Esophagus muscularis mucosa (tissue), 4 donors: ENCODE measurements around the gene ANKS1B. TPM values are rescaled to one million over a fixed set of nuclear protein-coding genes. Genes with fewer than 3 reads are reported as not detected.
"Not testable (repeated sequence)": the region's sequence is repeated elsewhere in the genome, so short reads cannot be mapped to it uniquely, and the experiment has no call there.

Experiments used
- DNase-seq: peaks from one replicate; pipeline ENCODE4 v3.0.0-alpha.2; 2017; ENCODE audit errors: extremely low spot score
- H3K27ac ChIP-seq, 4 donors: fragments of 200-600 bp; sonication (generic); replicated peaks in 1 of 4; 1 replicate in 3 of 4; 2 replicates in 1 of 4; pipeline ENCODE4 v1.5.1; 2016 to 2019; ENCODE audit warnings: mild to moderate bottlenecking in 1 of 4
- H3K27me3 ChIP-seq, 4 donors: fragments of 200-600 bp; sonication (generic); one replicate each; pipeline versions ENCODE4 v1.5.1 to v1.6.0; 2016 to 2019
- H3K36me3 ChIP-seq, 4 donors: fragments of 200-600 bp; sonication (generic); one replicate each; pipeline ENCODE4 v1.5.1; 2016 to 2019
- H3K4me1 ChIP-seq, 4 donors: fragments of 200-600 bp; sonication (generic); one replicate each; pipeline ENCODE4 v1.5.1; 2016 to 2019
- H3K4me3 ChIP-seq, 4 donors: fragments of 200-600 bp; sonication (generic); 1 replicate in 2 of 4; 2 replicates in 2 of 4; pipeline ENCODE4 v1.5.1; 2016 to 2019; ENCODE audit warnings: mild to moderate bottlenecking in 4 of 4, moderate library complexity in 1 of 4
- H3K9me3 ChIP-seq, 4 donors: fragments of 200-600 bp; sonication (generic); 1 replicate in 3 of 4; 2 replicates in 1 of 4; pipeline ENCODE4 v1.5.1; 2016 to 2019
- CTCF ChIP-seq, 3 experiments: fragments of 200-600 bp in 2 of 3; fragments of 450-650 bp in 1 of 3; sonication (generic) in 2 of 3; IDR thresholded peaks; one replicate each; pipeline ENCODE4 v1.5.1; 2017 to 2019; ENCODE audit warnings: antibody characterized with exemption in 3 of 3, mild to moderate bottlenecking in 2 of 3, moderate library complexity in 1 of 3
- EP300 ChIP-seq: sonication (generic); formaldehyde crosslinking; IDR thresholded peaks from one replicate; pipeline ENCODE4 v1.6.1; 2017; ENCODE audit warnings: antibody characterized with exemption
- POLR2A ChIP-seq: fragments of 450-650 bp; IDR thresholded peaks from one replicate; pipeline ENCODE4 v1.6.1; 2017; ENCODE audit warnings: antibody characterized with exemption, moderate library complexity, mild to moderate bottlenecking, low read depth
- POLR2AphosphoS5 ChIP-seq, 2 donors: sonication (generic); formaldehyde crosslinking; IDR thresholded peaks; one replicate each; pipeline ENCODE4 v1.6.1; 2017; ENCODE audit warnings: antibody characterized with exemption in 2 of 2
- WGBS: methylation state at CpG from one replicate; pipeline ENCODE4 v1.1.5; 2018; 5-methylcytosine and 5-hydroxymethylcytosine counted together
- intact Hi-C: fragments of 100-400 bp; cut with DNase I; formaldehyde crosslinking; loops from one replicate; pipeline ENCODE4 v1.15.1; 2023
- total RNA-seq, 4 donors: library from RNA; depleted of rRNA; stranded (reverse); fragments of >200 nt; gene quantifications; one replicate each; pipeline versions ENCODE4 v1.1.0 to v1.2.1, GENCODE V29; 2016

The ANKS1B gene
- total RNA-seq, 4 donors from 2014 or later, result 20.4 to 28.7 (median 21.6) TPM

- Histone ChIP-seq H3K4me3 (no peak overlapping the region), H3K9me3 (no peaks in the 10 kb centered on the region), H3K27ac (no peak overlapping the region), H3K36me3 (no peaks in the 10 kb centered on the region), H3K4me1 (peaks cover 0 to 8% (median 4%) of the 10 kb centered on the region in 4 donors), H3K27me3 (no peaks in the 10 kb centered on the region)
- 61% methylated on average over 7 of the region's 7 CpGs for WGBS
- no peak for DNase-seq
- intact Hi-C loops, result no loop called here
- peak in 1 of 3 experiments; percentile 25 for TF ChIP-seq CTCF (IDR thresholded peaks at IDR 0.05)
- TF ChIP-seq EP300, result no peak
These were observed 1146.5 kb downstream of the ANKS1B start for GRCh38 chr12:98838231-98838647.

- intact Hi-C loops, result not testable (repeated sequence)
These were observed 1147.5 kb downstream of the ANKS1B start for GRCh38 chr12:98837134-98837752.

GRCh38 chr12:98830657-98831056 lies 1154.1 kb downstream of the ANKS1B start:
- intact Hi-C loops, result no loop called here
- WGBS, result 93% methylated on average over 7 of the region's 7 CpGs
- Histone ChIP-seq H3K9me3 (no peaks in the 10 kb centered on the region), H3K27me3 (no peaks in the 10 kb centered on the region), H3K4me1 (no peaks in the 10 kb centered on the region), H3K36me3 (no peaks in the 10 kb centered on the region), H3K4me3 (no peak overlapping the region), H3K27ac (no peak overlapping the region)
- no peak for TF ChIP-seq POLR2AphosphoS5 (IDR thresholded peaks at IDR 0.05)
- no peak for TF ChIP-seq POLR2A
- TF ChIP-seq CTCF (IDR thresholded peaks at IDR 0.05), result no peak
- no peak for TF ChIP-seq EP300
- DNase-seq, result no peak

More at GRCh38 chr12:98837134-98837752, 1147.5 kb downstream of the ANKS1B start:
- not testable (repeated sequence) for H3K4me1 ChIP-seq, H3K27ac ChIP-seq, DNase-seq, H3K36me3 ChIP-seq, H3K27me3 ChIP-seq, H3K4me3 ChIP-seq, H3K9me3 ChIP-seq
- 83% methylated on average over 12 of the region's 12 CpGs for WGBS

- DNase-seq, result no peak
- TF ChIP-seq EP300 (no peak), POLR2AphosphoS5 (IDR thresholded peaks at IDR 0.05) (no peak), CTCF (IDR thresholded peaks at IDR 0.05) (no peak), POLR2A (no peak)
- Histone ChIP-seq H3K9me3 (no peaks in the 10 kb centered on the region), H3K36me3 (no peaks in the 10 kb centered on the region), H3K27me3 (no peaks in the 10 kb centered on the region), H3K4me3 (no peak overlapping the region), H3K4me1 (no peaks in the 10 kb centered on the region), H3K27ac (no peak overlapping the region)
- 83% methylated on average over 8 of the region's 8 CpGs for WGBS
- intact Hi-C loops, result no loop called here
These were observed 1155.7 kb downstream of the ANKS1B start for GRCh38 chr12:98828802-98829600.

- no peak for TF ChIP-seq POLR2A
- TF ChIP-seq POLR2AphosphoS5 (IDR thresholded peaks at IDR 0.05), result no peak
- TF ChIP-seq CTCF (IDR thresholded peaks at IDR 0.05), result no peak
- no peak for TF ChIP-seq EP300
- Histone ChIP-seq H3K9me3 (no peaks in the 10 kb centered on the region), H3K36me3 (no peaks in the 10 kb centered on the region), H3K4me1 (peaks cover 0 to 14% (median 7%) of the 10 kb centered on the region in 4 donors), H3K4me3 (no peak overlapping the region), H3K27me3 (no peaks in the 10 kb centered on the region), H3K27ac (no peak overlapping the region)
- intact Hi-C loops, result no loop called here
- 85% methylated on average over 5 of the region's 5 CpGs for WGBS
- no peak for DNase-seq
These were observed 1161.7 kb downstream of the ANKS1B start for GRCh38 chr12:98823012-98823411.
